ENCODE results near the gene GLYATL3.

The GLYATL3 gene

GRCh38 chr6:49565261-49565660, 65.5 kb downstream of the GLYATL3 start:
- Histone ChIP-seq H3K4me3 (no peak overlapping the region), H3K27ac (no peak overlapping the region)
- no peak for TF ChIP-seq CTCF (IDR thresholded peaks at IDR 0.05)
- no peak for DNase-seq (ENCODE audit: low spot score)

GRCh38 chr6:49565855-49566254, 66.1 kb downstream of the GLYATL3 start:
- Histone ChIP-seq H3K27ac (no peak overlapping the region), H3K4me3 (no peak overlapping the region)
- TF ChIP-seq CTCF (IDR thresholded peaks at IDR 0.05) = no peak
- DNase-seq (ENCODE audit: low spot score) = no peak

- DNase-seq (ENCODE audit: low spot score) = no peak
- Histone ChIP-seq H3K27ac (no peak overlapping the region), H3K4me3 (peak overlapping the region; percentile 28)
- no peak for TF ChIP-seq CTCF (IDR thresholded peaks at IDR 0.05)
Observed at GRCh38 chr6:49570474-49571079, 70.9 kb downstream of the GLYATL3 start.

GRCh38 chr6:49576618-49577017, 76.9 kb downstream of the GLYATL3 start:
- no peak for DNase-seq (ENCODE audit: low spot score)
- H3K27ac ChIP-seq = no peak overlapping the region
- TF ChIP-seq CTCF (IDR thresholded peaks at IDR 0.05) = no peak
- H3K4me3 ChIP-seq = no peak overlapping the region

Data from coronary artery (tissue), 2 donors.